CD4-positive, alpha-beta T cell treated with Interleukin-17A for 1 hour (primary cell): Measurements from ENCODE around the gene GAS2.
"Not testable (repeated sequence)": the region's sequence is repeated elsewhere in the genome, so short reads cannot be mapped to it uniquely, and the experiment has no call there.

Experiments used
- DNase-seq: peaks from one replicate; pipeline ENCODE4 v3.0.0-alpha.2; 2020

The GAS2 gene

GRCh38 chr11:22666325-22666687 lies at the start of gene GAS2:
Gene GAS2 (plus strand): TSS chr11:22666611. CDS start chr11:22674870, 8,259 bp downstream.
- no peak for DNase-seq

DNA sequence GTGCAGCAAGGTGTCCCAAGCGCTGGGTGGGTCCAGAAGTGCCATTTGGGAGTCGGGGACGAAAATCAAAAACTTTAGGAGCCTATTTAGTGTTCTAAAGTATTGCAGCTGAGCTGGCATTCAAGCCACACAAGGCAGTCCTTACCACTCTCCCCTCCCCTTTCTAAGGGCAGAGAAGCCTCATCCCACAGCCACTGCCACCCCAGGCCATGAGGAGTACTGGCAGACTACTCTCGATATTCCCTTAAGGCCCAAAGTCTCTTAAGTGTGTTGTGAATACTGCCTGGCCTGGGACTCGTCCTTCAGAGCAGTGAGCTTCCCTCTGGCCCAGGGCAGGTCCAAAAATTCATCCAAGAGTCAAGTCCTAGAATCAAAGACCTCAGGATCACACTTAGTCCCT lies 48.5 kb upstream of the GAS2 start:
- DNase-seq, result no peak

DNA sequence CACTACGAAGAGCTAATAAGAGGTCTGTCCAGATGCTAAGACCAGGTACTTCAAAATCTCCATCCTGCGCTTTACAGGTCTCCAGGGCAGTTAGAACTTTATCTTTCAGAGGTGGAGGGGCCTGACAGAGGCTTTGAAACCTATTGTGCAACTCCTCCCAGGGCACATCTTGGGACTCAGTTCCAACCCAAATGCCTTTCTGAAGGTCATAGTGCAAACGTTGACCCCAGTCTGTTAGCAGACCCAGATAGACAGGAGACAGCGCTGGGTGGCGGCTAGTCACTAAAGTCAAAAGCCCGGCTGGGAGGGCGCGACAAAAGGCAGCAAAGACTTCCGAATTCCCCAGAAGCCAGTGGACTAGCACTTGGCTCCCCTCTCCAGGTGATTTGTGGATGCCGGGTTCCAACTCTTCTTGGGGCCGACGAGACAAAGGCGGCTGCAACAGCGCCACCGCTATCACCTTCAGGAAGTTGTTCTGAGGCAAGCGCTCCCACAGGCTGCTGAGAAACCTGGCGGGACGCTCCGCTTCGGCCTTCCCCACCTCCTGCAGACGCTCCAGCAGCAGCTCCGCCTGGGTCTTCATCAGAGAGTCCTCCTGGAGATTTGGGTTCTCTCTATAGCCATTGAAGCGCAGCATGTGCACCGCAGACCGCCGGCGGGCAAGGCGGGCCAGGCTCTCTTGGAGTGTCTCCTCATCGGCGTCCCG lies 41.5 kb upstream of the GAS2 start:
- peak; percentile 65 for DNase-seq

- peak; percentile 99 for DNase-seq
Observed at GRCh38 chr11:22625448-22626287, 40.7 kb upstream of the GAS2 start, which contains the start of gene FANCF. Gene FANCF (minus strand): TSS chr11:22625823. CDS start chr11:22625810, 13 bp downstream.

- DNase-seq, result no peak
Observed at GRCh38 chr11:22626573-22627239, 39.7 kb upstream of the GAS2 start.

GRCh38 chr11:22627421-22627820 lies 39.0 kb upstream of the GAS2 start:
- no peak for DNase-seq

DNA sequence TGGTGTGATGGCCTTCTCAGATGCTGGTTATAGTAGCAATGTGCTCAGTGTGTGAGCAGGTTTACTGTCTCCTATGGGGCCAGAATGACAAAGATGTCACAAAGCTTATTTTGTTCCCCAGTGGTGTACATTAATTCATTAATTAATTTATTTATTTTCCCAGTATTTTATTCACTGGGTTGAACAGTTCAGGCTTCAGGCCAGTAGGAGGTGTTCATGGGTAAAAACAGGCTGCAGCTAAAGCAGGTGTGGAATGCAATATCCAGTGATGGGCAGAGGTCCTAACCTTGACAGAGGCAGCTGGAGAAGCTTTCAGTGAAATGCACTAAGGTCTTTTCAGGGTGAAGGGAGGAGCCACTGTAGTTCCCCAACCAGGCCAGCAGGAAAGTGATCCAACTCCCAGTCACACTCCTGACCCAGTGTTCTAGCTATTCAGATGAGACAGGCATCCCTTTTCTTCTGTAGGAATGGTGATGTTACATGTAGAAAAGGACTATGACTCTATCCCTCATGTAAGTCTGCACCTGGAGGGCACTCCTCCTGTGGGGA lies 33.0 kb upstream of the GAS2 start:
- no peak for DNase-seq

GRCh38 chr11:22634897-22635629 lies 31.3 kb upstream of the GAS2 start:
- DNase-seq, result no peak

- no peak for DNase-seq
Observed at GRCh38 chr11:22635689-22636088, 30.7 kb upstream of the GAS2 start.

GRCh38 chr11:22640862-22641261 lies 25.5 kb upstream of the GAS2 start:
- DNase-seq, result no peak

DNA sequence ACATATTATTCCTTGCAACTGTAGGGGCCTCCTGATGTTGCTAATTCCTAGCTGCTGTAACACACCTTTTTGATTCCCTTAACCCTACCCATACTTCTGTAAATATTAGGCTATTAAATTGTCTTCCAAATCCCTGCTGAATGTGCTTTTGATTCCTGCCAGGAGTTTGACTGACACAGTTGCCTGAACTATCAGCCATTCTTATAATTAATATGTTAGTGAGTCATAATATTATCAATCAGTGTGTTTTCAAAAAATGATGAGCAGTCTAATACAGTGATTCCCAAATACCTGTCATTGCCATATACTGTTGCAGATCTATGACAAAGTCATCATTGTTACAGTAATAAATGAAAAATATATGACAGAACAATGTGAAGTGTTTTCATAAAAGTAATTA lies 24.9 kb upstream of the GAS2 start:
- no peak for DNase-seq

GRCh38 chr11:22652346-22652745 lies 14.1 kb upstream of the GAS2 start:
- DNase-seq, result not testable (repeated sequence)

GRCh38 chr11:22656130-22656529 lies 10.3 kb upstream of the GAS2 start:
- no peak for DNase-seq

- peak; percentile 8 for DNase-seq
Observed at GRCh38 chr11:22657101-22657694, 9.2 kb upstream of the GAS2 start.

- DNase-seq, result no peak
Observed at GRCh38 chr11:22659783-22660182, 6.6 kb upstream of the GAS2 start.

DNA sequence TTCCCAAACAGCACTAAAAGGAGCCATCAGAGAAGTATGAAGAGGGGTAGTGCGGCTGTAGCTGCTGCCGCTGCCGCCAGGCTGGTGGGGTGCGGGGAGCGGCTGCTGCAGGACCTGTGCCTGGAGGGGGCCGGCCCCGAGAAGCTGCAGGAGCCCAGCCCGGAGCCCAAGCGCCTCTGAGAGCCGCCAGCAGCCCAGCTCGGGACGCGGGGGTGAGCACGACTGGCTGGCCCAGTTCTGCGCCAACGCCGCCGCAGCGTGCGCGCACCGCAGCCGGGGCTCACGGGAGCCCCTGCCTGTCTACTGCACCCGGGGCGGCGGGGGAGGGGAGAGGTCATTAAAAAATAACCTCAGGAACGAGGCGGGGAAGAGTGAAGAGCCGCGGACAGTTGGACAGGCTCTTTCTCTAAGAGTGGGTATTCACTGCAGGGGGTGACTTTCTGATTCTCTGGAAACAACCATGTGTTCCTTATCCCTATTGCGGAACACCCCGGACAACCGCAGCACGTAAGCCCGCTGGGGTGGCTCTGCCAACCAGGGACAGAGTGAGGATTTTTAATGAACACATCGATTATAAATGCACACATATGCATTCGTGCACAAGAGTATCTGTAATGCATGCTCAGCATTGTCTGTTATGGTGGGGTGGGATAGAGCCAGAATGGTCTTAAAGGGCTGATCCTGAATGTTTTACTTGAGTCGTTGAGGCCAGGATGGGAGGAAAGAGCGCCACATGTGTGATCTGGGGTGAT lies 453 bp downstream of the GAS2 start:
- DNase-seq, result no peak

GRCh38 chr11:22668005-22668796 lies 1.8 kb downstream of the GAS2 start:
- DNase-seq, result no peak

DNA sequence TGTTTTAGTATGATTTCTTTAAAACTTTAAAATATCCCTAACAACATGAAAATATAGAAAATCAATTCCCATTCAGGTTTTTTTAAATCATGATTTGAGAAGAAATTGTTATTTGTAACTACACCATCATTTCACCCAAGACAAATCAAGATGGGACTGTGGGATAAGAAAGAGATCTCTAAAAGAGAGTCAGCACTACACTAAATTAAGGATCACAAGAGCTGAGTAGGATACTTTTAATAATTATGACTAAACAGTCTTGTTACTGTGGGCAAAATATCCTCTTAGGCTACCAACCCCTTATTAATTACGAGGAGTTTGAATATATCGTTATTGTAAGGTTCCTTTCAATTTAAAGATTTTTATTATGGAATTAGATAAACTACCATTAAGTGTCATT lies 3.0 kb downstream of the GAS2 start:
- DNase-seq, result no peak

DNA sequence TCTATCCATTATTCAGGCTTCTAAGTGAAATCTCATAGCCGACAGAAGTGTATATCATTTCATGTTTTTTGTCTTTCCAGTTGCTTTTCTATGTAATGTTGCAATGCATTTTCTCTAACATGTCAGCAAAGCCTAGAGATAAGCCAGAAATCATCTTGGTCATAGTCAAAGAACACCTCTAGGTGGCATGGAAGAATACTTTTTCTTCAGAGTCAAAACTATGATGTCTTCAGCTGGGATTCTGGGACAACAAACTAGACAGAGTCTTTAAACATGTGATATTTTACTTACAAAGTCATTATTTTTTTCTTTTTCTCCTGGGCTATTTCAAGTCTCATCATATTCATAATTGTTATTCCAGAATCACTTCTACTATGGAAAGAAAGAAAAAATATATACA lies 4.4 kb downstream of the GAS2 start:
- DNase-seq, result peak; percentile 7

- DNase-seq, result no peak
Observed at GRCh38 chr11:22671751-22672150, 5.3 kb downstream of the GAS2 start.
